Spinal cord (tissue), 10 donors: ENCODE measurements around the gene IFITM1. TPM values are rescaled to one million over a fixed set of nuclear protein-coding genes. Genes with fewer than 3 reads are reported as not detected.
"Not testable (repeated sequence)": the region's sequence is repeated elsewhere in the genome, so short reads cannot be mapped to it uniquely, and the experiment has no call there.

Experiments used
- DNase-seq, 6 donors: peaks; one replicate each; pipeline versions ENCODE4 v3.0.0 to v3.0.0-alpha.2; 2013 to 2015; ENCODE audit warnings: low spot score in 6 of 6, low read depth in 4 of 6
- H3K27ac ChIP-seq: one replicate; pipeline ENCODE4 v1.5.1; 2013; ENCODE audit warnings: low read depth, low read length, control low read depth
- H3K27me3 ChIP-seq: one replicate; pipeline ENCODE4 v1.6.1; 2013; ENCODE audit warnings: low read length; ENCODE audit not compliant: control insufficient read depth, insufficient read depth
- H3K36me3 ChIP-seq: one replicate; pipeline ENCODE4 v1.6.1; 2013; ENCODE audit warnings: low read length; ENCODE audit not compliant: control insufficient read depth, insufficient read depth
- H3K4me1 ChIP-seq: one replicate; pipeline ENCODE4 v1.6.1; 2013; ENCODE audit warnings: low read length; ENCODE audit not compliant: control insufficient read depth, insufficient read depth
- H3K4me3 ChIP-seq: one replicate; pipeline ENCODE4 v1.5.1; 2013; ENCODE audit warnings: low read depth, low read length, control low read depth
- H3K9me3 ChIP-seq: one replicate; pipeline ENCODE4 v1.6.1; 2013; ENCODE audit warnings: low read length; ENCODE audit not compliant: control insufficient read depth, insufficient read depth
- WGBS: methylation state at CpG from one replicate; pipeline ENCODE4 v1.1.5; 2013; ENCODE audit warnings: missing lambda C conversion rate; ENCODE audit not compliant: insufficient coverage; 5-methylcytosine and 5-hydroxymethylcytosine counted together
- polyA plus RNA-seq, 2 donors: library from polyadenylated mRNA; unstranded; fragments of 120-200 nt; gene quantifications; one replicate each; pipeline ENCODE4 v1.2.1, GENCODE V29; 2013; ENCODE audit not compliant: insufficient read length in 2 of 2
- total RNA-seq, 2 donors: library from RNA; depleted of rRNA in 1 of 2; stranded (reverse); fragments of 120-200 nt in 1 of 2; fragments of >200 nt in 1 of 2; gene quantifications; one replicate each; pipeline versions ENCODE4 v1.2.3 to v1.2.4, GENCODE V29; 2013 to 2014
- donor health status: healthy.

The IFITM1 gene
- total and polyA plus RNA-seq, 4 donors = 18.0 to 125 (median 26.2) TPM

DNA sequence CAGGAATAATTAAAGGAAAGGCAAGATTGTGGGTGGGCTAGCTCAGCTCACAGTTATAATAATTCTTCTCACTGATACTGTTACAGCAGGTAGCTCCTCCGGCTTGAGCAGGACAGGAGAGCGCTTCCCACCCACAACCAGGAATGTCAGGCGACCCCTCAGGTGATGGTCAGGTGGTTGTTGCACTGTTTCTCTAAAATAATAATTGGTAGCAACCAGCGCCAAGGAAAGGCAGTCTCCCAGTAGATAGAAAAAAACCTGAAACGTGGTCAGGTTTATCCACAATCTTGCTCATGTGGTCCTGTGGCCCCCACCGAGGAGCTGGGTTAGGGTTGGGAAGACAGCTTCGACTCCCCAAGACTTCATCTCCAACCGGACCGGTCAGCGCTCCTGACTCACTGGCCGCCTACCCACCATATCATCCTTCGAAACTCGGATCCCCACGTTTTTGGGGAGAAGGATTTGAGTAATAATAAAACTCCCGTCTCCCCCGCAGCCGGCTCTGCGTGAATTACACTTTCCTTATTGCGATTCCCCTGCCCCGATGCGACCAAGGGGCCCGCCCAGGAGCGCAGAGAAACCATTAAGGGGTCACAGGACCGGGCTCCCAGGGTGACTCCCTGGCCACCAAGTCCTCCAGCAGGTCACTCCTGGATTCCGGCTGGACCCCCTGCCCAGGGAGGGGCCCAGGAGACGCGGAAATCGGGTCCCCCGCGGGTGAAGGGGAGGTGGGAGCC is 4.0 kb downstream of the IFITM1 start:
- H3K36me3 ChIP-seq, H3K4me3 ChIP-seq: not testable (repeated sequence)

GRCh38 chr11:318405-319120 is 4.7 kb downstream of the IFITM1 start:
- not testable (repeated sequence) for H3K27ac ChIP-seq, DNase-seq, H3K9me3 ChIP-seq, H3K36me3 ChIP-seq
- Histone ChIP-seq H3K4me3 (peak overlapping the region; percentile 62), H3K4me1 (peaks cover 20% of the 10 kb centered on the region), H3K27me3 (peaks cover 42% of the 10 kb centered on the region)
- 4% methylated on average over 9 of the region's 79 CpGs for WGBS

More for the DNA sequence above, 4.0 kb downstream of the IFITM1 start:
- Histone ChIP-seq H3K27me3 (peaks cover 47% of the 10 kb centered on the region), H3K4me1 (peaks cover 25% of the 10 kb centered on the region)
- not testable (repeated sequence) for H3K9me3 ChIP-seq, H3K27ac ChIP-seq, DNase-seq
- no CpG with 5 or more reads among the region's 30 CpGs for WGBS

GRCh38 chr11:319121-319887 is 5.5 kb downstream of the IFITM1 start:
- not testable (repeated sequence) for DNase-seq
- WGBS = 63% methylated on average over 11 of the region's 29 CpGs

GRCh38 chr11:319888-320273 is 6.0 kb downstream of the IFITM1 start:
- not testable (repeated sequence) for DNase-seq, H3K9me3 ChIP-seq, H3K36me3 ChIP-seq
- Histone ChIP-seq H3K4me3 (peak overlapping the region; percentile 62), H3K4me1 (peaks cover 22% of the 10 kb centered on the region), H3K27ac (peak overlapping the region; percentile 87), H3K27me3 (peaks cover 31% of the 10 kb centered on the region)
- WGBS = no CpG with 5 or more reads among the region's 10 CpGs

More at GRCh38 chr11:319121-319887, 5.5 kb downstream of the IFITM1 start:
- Histone ChIP-seq H3K4me3 (peak overlapping the region; percentile 62), H3K27me3 (peaks cover 35% of the 10 kb centered on the region), H3K27ac (peak overlapping the region; percentile 71), H3K4me1 (peaks cover 19% of the 10 kb centered on the region)
- not testable (repeated sequence) for H3K9me3 ChIP-seq, H3K36me3 ChIP-seq

DNA sequence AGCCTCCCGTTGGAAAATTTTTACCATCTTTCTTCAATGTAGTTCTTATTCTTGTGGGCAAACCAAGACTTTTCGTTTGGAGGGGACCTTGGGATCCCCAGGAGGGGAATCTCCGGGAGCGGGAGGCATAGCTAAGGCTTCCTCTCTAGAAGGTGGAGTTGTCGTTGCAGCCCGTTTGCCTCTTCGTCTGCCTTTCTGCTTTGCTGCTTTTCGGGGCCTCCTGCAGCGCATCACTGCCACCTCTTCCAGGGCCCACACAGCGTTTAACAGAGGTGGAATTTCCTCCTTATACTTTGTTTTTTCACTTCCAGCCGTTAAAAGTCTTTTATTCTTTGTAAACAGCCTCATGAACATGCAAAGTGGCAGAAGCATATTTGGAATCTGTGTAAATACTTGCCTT is 10.3 kb downstream of the IFITM1 start:
- WGBS = 58% methylated on average over 8 of the region's 11 CpGs
- Histone ChIP-seq H3K4me1 (peaks cover 34% of the 10 kb centered on the region), H3K27me3 (peaks cover 3% of the 10 kb centered on the region), H3K9me3 (no peaks in the 10 kb centered on the region), H3K27ac (peak overlapping the region; percentile 61), H3K4me3 (no peak overlapping the region), H3K36me3 (peaks cover 2% of the 10 kb centered on the region)
- no peak for DNase-seq

DNA sequence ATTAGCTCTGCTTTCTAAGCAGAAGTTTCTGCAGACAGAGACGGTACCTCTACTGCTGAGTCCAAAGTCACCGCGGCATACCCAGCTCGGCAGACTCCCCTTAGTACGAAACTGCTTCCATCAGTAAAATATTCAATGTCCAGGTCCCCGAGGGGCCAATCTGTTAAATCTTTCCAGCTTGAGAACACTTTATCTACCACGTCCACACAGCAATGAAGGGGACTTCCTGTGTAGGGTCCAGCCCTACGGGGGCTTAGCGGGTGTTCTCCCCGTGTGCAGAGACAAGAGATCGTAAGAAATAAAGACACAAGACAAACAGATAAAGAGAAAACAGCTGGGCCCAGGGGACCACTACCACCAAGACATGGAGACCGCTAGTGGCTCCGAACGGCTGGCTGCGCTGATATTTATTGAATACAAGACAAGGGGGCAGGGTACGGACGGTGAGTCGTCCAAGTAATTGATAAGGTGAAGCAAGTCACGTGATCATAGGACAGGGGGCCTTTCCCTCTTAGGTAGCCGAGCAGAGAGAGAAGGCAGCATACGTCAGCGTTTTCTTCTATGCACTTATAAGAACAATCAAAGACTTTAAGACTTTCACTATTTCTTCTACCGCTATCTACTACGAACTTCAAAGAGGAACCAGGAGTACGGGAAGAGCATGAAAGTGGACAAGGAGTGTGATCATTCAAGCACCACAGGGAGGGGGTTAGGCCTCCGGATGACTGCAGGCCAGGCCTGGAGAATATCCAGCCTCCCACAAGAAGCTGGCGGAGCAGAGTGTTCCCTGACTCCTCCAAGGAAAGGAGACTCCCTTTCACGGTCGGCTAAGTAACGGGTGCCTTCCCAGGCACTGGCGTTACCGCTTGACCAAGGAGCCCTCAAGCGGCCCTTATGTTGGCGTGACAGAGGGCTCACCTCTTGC is 11.0 kb downstream of the IFITM1 start:
- not testable (repeated sequence) for H3K27me3 ChIP-seq, DNase-seq, H3K4me3 ChIP-seq, H3K36me3 ChIP-seq, H3K9me3 ChIP-seq
- H3K4me1 ChIP-seq = peaks cover 28% of the 10 kb centered on the region
- 60% methylated on average over 14 of the region's 34 CpGs for WGBS
- peak overlapping the region; percentile 61 for H3K27ac ChIP-seq

DNA sequence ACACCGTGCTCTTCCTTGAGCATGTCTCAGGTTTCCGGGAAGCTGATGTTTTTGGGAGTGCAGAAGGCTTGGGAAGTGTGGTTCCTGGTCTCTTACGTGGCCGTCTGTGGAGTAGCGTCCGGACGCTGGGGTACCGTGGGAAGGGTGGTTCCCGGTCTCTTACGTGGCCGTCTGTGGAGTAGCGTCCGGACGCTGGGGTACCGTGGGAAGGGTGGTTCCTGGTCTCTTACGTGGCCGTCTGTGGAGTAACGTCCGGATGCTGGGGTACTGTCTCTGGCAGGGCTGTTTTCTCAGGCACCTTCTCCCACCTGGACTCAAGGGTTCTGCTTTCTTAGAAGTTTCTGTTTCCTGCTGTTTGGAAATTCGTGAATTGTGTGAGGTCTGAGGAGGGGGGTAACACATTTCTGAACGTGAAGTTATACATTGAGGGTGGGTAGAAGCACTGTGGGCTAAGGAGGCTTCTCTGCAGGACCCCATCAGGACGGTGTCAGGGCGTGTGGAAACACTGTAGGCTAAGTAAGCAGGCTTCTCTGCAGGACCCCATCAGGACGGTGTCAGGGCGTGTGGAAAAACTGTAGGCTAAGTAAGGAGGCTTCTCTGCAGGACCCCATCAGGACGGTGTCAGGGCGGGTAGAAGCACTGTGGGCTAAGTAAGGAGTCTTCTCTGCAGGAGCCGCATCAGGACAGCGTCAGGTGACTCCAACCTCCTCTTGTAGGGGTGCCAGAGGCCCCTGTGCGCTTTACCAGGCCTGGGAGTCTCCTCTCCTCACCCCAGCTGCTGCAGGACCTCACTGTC is 12.2 kb downstream of the IFITM1 start:
- WGBS = 86% methylated on average over 29 of the region's 30 CpGs
- H3K36me3 ChIP-seq = peaks cover 3% of the 10 kb centered on the region
- no peaks in the 10 kb centered on the region for H3K9me3 ChIP-seq
- DNase-seq = no peak
- H3K4me1 ChIP-seq = peaks cover 28% of the 10 kb centered on the region
- H3K27ac ChIP-seq = peak overlapping the region; percentile 74
- H3K4me3 ChIP-seq = no peak overlapping the region
- no peaks in the 10 kb centered on the region for H3K27me3 ChIP-seq

DNA sequence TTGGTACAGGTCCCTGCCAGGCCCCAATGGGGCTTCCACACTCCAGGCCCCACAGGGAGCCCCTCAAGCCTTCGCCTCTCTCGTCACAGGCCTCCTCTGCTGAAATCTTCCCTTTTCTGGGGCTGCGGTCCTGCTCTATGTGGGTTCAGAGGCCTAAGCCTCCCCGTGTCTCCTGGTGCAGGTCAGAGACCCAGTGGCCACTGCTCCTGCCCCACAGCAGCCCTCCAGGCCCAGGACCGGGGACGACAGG is 12.7 kb downstream of the IFITM1 start:
- Histone ChIP-seq H3K36me3 (peaks cover 3% of the 10 kb centered on the region), H3K4me1 (peaks cover 28% of the 10 kb centered on the region), H3K9me3 (no peaks in the 10 kb centered on the region), H3K27me3 (no peaks in the 10 kb centered on the region), H3K4me3 (no peak overlapping the region), H3K27ac (peak overlapping the region; percentile 74)
- WGBS = 83% methylated on average over 3 of the region's 6 CpGs
- no peak for DNase-seq
